GM21515 (cell line): Measurements from ENCODE around the gene MRPL28.
"Not testable (repeated sequence)": the region's sequence is repeated elsewhere in the genome, so short reads cannot be mapped to it uniquely, and the experiment has no call there.

ENCODE experiments used
- ATAC-seq: cut with Tn5 transposase; IDR thresholded peaks from one replicate; pipeline ENCODE4 v1.9.1; 2021; ENCODE audit not compliant: unreplicated experiment

The MRPL28 gene

DNA sequence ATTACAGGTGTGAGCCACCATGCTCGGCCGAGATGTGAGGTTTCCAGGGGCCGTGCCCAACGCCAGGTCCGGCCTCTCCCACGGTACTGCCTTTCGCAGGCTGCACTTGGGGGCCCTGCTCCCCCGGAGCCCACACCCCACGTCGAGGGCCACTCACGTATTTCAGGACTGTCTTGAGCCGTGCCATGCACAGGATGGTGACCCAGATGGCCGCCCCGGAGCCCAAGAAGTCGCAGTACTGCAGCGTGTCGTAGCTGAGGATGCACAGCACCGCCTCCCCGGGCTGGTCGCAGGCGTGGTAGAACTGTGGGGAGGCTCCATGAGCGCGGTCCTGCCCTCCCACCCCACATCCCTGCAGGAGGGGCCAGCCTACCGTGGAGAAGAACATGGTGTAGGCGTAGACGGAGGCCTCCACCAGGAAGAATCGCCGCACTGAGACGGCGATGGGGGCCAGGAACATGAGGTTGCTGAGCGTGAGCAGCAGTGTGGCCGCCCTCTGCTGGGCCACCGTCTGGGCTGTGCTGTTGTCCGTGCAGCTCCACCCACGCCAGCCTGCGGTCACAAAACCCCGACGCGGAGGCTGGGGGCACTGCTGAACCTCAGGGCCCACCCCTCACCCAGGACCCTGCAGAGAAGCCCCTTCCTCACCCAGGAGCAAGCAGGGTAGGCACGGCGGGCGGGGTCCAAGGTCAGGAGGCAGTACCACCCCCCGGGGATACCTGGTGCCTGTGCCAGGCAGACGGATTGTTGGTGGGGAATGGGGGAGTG, 3.7 kb upstream of the MRPL28 start:
- ATAC-seq: no peak

DNA sequence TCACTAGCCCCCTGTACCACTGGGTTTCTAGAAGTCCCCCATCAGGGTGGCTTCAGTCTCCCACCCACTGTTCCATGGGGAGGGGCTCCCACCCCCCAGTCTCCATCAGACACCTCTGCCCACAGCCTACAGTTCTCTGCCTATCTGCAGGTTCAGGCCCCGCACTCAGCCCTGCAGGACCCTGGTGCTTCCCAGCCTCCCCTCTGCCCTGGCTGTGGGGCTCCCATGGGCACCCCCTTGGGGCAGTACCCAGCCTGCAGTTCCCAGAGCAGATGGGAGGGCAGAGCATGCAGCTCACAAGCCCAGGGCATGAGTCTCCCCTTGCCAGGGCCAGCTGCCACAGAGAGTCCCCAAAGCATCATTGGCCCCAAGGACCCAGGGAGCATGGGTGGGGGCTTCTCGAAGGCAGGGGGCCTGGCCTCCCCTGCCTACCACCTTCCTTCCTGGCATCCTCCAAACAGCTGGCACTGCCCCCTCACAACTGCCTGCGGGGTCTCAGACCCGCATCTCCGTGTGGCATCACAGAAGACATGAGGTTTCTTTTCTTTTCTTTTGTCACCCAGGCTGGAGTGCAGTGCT, 2.8 kb upstream of the MRPL28 start:
- no peak for ATAC-seq

DNA sequence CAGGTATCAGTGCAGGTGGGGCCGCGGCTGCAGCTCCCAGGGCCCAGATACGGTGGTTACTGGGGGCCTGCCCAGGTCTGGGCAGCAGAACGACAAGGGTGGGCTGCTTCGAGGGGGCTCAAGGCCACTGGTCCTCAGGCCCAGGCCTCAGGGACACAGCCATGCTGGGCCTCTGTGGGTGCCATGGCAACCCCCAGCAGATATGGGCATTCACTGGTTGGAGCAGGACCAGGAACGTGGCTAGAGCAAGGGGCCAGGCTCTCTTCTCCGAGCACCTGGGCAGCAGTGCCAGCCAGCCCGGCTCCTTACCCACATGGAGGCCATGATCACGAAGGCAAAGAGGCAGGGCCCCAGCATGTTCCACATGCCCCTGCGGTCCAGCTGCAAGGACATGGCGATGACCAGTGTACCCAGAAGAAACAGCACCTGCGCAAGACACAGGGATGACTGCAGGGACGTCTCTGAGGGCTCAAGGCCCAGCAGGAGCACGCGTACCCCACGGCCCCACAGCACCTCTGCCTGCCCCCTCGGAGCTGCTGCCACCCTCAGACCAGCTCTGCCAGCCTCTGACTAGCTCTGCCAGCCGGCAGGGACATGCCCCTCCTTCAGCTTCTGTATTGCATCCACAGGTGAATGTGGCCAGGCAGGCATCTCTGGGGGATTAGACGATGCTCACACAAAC, 2.1 kb upstream of the MRPL28 start:
- ATAC-seq: no peak

DNA sequence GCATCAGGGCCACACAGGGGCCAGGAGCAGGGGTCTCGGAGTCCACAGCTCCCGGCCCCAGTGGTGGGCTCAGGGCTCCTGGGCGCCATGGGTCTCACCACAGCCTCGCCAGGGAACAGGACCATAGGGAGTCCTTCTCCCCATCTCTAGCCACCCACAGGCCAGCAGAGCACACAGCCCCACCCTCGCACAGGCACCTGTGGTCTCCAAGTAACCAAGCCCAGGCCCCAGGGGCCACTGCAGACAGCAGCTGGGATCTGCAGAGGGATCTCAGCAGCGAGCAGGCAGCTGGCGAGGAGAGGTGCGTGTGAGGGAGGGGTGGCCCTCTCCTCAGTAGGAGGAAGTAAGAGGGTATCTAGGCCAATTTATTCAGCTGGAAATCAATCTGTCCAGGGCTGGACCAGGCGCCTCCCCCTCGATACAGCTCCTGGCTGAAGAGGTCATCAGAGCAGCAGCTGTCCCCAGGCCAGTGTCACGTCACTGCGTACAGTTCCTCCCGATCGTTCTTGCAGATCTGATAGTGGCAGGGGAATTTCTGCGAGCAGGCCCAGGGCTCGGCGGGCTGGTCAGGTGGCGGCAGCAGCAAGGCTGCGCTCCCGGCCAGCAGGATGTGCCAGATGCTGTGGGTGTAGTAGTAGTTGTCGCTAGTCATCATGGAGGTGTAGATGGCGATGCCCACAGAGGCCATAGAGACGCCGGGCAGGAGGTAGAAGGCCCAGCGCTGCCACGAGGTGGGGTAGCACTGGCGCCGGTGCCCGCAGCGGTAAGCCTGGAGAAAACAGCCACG, 1.4 kb upstream of the MRPL28 start:
- ATAC-seq: no peak

DNA sequence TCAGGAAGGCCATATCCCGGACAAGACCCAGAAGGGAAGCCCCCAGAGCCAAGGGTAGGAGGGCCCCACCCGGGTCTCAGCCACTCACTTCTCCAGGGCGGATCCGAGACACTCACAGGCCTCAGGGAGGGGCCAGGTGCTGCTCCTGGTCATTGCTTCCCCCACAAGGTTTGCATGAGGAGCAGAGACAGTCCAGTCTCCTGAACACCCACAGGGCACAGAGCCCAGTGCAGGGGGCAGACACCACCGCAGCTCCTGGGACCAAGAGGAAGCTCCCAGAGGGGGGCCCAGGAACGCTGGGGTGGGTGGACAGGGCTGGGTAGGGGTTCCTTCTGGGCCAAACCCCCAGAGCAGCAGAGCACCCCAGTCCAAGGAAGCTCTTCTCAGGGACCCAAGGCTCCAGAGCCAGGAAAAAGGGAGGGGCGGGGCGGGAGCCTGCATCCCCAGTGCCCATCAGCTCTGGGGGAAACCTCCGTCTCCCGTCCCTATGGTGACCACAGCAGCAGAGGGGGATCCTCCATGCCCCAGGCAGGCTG, 709 bp upstream of the MRPL28 start:
- no peak for ATAC-seq

DNA sequence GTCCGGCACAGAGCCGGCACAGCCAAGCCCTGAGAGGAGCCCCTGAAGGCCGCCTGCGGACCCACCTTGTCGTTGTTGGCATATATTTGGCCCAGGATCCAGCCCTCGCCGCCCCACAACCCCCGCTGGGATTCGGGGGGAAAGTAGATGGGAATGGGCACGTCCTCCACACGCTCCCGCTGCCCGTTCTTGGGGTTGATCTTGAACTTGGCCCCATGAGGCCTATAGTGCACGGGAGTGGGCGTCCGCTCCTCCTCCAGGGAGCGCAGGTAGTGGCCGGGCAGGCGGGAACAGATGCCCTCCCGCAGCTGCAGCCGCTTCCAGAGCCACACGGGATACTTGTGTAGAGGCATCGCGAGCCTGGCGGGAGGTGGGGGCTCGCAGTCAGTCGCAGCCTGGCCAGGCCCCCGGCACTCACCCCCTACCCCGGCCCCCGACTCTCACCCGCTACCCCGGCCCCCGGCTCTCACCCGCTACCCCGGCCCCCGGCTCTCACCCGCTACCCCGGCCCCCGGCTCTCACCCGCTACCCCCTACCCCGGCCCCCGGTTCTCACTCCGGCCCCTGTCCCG, 387 bp downstream of the MRPL28 start:
- ATAC-seq: no peak

DNA sequence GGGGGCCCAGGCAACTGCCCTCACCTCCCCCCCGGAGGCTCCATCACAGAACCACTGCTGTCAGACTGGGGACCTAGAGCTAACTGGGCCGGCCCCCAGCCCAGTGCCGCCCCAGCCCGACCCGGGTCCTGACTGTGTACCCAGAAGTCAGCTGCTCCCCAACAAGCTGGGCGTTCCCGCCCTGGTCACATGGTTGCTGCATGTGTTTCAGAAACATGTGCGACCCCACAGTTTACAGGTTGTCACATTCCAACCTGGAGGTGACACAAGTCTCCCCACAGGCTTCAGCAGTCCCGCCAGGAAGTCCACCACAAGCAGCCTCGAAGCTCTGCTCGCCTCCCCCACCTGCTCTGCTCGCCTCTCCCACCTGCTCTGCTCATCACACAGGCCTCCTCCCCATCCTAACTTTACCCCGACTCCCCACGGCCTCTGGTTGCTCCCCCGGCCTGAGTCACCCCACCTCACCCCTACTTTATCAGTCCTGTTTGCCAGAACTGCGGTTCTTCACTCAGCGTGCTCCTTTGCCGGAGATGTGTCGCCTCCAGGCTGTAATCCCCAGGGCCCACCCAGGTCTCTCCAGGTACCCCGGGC, 968 bp downstream of the MRPL28 start:
- ATAC-seq: no peak

DNA sequence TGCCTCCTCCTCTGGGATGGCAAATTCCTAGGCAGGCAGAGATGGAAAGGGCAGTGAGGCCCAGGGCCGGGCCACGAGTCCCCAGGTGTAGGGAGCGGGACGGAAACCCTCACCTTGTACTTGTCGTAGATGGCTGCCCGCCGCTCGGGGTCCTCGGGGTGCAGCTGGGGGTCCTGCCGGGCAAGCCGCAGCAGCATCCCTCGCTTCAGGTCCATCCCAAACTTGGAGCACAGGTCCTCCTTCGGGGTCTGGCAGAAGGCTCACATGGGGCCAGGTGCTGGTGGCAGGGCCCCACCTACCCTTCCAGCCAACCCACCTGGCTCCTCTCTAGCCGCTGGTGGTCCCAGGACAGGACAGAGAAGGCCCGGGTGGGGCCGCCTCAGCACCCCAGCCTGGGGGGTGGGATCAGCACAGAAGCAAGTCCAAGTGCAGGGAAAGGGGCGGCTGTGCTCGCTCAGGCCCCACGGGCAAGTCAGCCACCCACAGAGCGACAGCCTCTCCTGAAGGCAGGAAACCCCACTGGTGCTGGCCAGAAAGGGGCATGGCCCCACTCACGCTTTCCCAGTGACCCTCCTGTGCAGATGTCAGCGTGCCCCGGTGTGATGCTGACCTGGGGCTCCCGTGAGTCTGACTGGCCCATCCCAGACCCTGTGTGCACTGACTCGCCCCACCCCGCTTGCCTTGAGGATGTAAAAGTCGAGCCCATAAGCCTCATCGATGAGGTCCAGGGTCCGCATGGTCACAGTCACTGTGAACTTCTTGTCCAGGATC, 1.8 kb downstream of the MRPL28 start:
- no peak for ATAC-seq

DNA sequence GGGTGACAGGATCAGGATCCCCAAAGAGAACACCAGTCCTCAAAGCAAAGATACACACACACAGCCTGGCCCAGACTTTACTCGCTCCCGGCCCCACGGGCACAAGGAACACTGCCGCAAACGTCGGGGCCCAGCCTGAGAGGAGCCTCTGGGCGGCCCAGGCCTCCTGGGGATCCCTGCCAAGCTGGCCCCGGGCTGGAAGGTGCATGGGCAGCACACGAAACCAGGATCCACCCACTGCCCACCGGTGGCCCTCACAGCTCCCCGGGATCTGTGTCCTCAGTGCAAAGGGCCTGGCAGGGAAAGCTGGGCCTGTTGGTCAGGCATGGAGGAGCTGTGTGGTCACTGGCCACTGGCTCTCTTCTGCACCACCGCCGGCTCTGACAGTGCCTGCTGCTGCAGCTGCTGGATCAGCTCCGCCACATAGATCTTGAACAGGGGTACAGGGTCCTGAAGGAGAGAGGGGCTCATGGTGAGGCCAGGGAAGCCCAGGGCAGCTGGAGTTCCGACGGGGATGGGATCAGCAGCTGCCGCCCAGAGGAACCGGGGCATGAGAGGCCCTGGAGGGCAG, 2.9 kb downstream of the MRPL28 start:
- ATAC-seq: no peak

DNA sequence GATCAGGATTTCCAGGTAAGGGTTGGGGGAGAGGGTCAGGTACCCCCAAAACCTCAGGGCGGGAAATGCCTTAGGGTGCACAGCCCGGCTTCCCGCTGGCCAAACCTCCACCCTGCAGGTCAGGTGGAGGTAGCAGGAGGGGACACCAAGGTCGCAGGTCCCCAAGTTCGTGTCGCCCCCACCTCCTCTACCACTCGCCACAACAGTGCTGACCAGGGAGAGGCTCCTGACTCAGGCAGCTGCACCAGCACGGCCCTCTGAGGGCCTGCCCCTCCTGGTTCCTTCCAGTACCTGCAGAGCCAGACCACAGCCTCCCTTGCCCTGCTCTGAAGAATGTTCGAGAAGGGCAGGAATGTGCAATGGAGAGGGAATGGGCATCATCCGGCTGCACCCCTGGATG, 3.9 kb downstream of the MRPL28 start:
- no peak for ATAC-seq

DNA sequence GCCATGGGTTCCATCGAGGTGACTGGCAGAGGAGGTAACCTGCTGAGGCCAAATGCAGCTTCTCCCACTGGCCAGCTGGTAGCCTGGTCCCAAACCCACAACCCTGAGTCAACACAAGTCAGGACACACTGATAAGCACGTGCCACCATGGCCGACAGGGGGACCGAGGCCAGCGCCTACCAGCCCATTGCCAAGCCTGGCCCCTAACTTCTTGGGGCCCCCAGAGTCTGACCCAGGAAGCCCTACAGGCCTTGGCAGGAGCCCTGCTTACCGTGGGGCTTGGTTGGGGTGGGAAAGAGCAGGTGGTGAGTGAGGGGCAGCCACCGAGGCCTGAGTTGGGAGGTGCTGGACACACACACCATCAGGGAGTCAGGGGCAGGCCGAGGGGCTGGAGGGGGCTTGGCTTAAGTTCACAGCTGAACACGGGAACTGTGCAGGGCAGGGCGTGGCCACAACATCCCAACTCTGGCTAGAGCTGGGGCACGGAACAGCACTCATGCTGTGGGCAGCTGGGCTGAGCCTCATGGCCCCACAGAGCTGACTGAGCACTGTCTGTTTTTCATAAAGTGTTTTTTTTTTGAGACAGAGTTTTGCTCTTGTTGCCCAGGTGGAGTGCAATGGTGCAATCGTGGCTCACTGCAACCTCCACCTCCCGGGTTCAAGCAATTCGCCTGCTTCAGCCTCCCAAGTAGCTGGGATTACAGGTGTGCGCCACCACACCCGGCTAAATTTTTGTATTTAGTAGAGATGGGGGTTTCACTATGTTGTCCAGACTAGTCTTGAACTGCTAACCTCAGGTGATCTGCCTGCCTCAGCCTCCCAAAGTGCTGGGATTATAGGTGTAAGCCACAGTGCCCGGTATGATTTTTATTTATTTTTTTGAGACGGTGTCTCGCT, 5.5 kb downstream of the MRPL28 start:
- ATAC-seq: no peak

DNA sequence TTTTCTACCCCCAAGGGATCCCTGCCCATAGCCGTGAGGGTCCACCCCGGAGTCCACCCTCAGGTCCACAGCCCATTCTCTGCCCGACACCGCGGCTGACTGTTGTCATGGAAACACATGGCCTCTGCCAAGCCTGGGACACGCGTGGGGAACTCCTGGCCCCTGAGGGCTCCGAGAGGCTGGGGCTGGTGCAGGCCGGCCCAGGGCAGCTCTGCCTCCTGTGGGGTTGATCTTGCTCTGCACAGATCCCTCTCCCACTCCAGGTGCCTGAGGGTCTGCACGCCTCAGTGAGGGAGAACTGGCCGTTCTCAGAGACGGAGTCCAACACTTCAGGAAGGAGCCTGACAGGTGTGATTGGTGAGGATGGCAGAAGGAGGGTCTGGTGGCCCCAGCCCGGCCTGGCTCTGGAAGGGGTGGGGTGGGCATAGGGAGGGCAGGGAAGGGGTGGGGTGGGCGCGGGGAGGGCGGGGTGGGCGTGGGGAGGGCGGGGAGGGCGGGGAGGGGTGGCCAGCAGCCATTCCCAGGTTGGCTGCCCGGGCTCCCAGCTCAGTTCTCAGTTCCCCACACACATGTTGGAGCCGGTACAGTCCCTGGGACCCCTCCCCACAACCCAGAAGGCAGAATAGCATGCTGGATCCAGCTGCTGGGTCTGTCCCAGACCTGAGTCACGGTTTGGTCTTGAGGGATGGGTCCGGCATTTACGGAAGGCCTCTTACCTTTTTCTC, 6.4 kb downstream of the MRPL28 start:
- ATAC-seq: no peak

DNA sequence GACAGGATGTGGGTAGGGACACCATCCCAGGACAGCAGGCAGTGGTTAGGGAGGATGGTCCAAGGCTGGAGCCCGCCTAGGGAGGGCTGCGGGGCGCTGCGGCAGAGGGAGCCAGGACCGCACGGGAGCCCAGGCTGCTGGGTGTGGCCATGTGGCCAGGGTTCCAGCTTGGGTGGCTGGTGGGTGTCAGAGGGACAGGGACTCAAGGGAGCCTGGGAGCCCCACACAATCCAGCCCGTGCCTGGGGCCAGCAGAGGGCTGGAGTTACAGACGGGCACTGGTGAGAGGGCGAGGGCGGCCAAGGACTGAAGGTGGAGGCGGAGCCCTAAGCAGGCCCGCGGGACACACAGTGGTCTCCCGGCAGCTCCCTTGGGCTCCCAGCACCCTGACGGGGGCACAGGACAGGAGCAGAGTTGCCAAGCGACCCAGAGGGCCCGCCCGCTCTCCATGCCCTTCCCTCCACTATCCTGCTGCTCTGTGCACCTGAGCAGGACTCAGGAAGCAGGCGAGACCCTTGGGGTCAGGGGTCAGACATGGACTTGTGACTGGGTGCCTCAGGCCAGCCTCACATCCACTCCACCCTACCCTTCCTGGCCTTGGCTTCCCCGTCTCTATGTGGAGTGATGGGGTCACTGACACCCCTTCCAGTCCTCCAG, 7.1 kb downstream of the MRPL28 start:
- no peak for ATAC-seq

DNA sequence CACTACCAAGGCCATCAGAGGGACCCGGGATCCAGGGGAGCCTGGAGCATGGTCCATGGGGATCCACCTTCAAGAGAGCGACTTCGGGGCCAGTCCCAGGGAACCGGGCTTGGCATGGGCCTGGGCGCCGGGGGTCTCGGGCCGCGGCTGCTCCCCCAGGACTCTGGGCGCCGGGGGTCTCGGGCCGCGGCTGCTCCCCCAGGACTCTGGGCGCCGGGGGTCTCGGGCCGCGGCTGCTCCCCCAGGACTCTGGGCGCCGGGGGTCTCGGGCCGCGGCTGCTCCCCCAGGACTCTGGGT, 7.7 kb downstream of the MRPL28 start:
- not testable (repeated sequence) for ATAC-seq

DNA sequence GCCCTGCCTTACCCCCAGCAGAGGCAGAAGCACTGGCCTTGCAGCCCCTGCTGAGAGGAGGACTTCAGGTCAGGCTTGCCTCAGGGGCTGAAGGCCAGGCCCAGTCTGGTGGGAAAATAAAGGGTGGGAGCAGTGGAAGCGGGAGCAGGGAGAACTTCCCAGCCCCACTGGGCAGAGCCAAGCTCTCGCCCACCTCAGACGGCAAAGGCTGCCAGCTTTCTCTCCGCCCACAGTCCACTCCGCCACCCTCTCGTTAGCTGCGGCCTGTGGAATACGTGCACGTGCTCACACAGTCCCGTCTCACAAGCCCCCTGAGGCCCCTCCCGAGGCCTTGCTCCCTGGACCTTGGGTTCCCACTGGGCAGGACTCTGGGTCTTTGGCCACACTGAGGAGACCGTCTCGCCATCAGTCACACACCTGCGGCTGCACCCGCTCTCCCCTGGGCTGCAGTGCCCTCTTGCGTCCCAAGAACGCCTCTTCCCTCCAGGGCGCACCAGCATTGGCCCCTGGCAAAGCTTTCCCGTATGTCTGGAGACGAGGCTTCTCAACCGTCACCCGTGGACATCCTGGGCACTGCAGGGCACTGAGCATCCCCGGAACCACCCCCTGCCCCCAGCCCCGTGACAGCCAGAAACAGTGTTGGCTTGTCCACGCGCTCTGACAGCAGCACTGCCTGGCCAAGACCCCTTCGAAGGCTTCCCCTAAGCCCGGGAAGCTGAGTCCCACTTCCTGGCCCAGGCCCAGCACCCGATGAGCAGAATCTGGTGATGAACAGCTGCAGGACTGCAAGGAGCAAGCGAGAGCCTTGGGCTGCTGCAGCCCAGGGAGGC, 8.3 kb downstream of the MRPL28 start:
- peak; percentile 60 for ATAC-seq

DNA sequence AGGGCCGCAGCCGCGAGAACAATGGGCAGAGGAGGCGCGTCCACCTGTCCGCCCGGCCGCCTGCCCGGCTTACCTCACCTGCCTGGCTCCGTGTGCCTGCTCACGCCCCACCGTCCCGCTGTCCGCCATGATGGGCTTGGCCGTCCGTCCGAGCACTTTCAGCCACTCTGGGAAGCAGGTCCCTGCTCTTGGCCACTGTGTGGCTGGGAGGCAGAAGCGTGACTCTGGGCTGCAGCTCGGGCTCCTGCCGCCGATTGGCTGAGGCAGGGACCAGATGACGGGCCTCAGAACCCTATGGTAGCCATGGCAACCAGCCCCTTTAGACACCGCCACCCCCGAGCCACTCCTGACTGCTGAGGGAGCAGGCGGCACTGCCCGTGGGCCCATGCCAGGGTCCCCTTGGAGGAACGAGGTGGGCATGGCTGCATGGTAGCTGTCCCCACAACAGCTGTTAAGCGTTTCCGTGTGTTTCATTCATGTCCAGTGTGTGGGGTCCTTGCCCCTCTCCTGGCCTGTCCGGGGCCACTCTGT, 8.9 kb downstream of the MRPL28 start:
- ATAC-seq: no peak
